ENCODE measurements around the gene ZCWPW1. TPM values are rescaled to one million over a fixed set of nuclear protein-coding genes. Genes with fewer than 3 reads are reported as not detected.

The ZCWPW1 gene
- total and polyA plus RNA-seq, 2 experiments from 2014 or later: 0.59 to 2.7 TPM

DNA sequence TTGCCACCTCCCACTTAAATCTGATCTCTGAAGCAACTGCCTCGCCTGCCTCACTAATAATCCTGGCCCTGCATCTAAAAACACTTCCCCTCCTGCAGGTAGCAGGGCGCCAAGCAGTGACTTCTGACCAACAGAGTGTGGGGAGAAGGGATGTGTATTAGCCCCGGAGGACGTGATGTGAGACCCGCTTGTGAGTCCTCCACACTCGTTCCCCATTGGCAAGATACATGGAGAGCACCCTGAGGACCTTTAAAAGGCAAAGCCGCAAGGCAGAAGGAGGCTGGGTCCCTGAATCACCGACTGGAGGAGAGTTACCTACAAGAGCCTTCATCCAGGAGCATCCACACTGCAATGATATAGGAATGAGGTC, 61.3 kb downstream of the ZCWPW1 start:
- Histone ChIP-seq H3K4me1 (ENCODE audit: insufficient read depth) (peaks cover 13% of the 10 kb centered on the region), H2AFZ (no peak overlapping the region), H3K4me2 (no peak overlapping the region), H3K9me2 (ENCODE audit: insufficient read depth) (no peaks in the 10 kb centered on the region), H3K79me2 (replicated peaks; ENCODE audit: insufficient read depth) (no peaks in the 10 kb centered on the region), H3F3A (replicated peaks; ENCODE audit: low read depth) (0 out of 2 replicates have a peak, but pooled peaks cover 7% of the 10 kb centered on the region), H3K27ac (ENCODE audit: low read depth) (no peak overlapping the region; the same call in 1 of the 2 replicates), H3K4me3 (no peak overlapping the region), H4K20me1 (replicated peaks; ENCODE audit: insufficient read depth) (no peaks in the 10 kb centered on the region; the same call in none of the 2 replicates), H3K36me3 (ENCODE audit: insufficient read depth) (peaks cover 6% of the 10 kb centered on the region), H3K27me3 (ENCODE audit: insufficient read depth) (no peaks in the 10 kb centered on the region)
- H3K9me3 Mint-ChIP-seq: no peaks in the 10 kb centered on the region
- no peak overlapping the region for H3K27ac Mint-ChIP-seq
- DNase-seq (ENCODE audit: low spot score) (no peak), ATAC-seq (no peak)
- H3K36me3 Mint-ChIP-seq (ENCODE audit: low read depth): peaks cover 34% of the 10 kb centered on the region
- H3K27me3 Mint-ChIP-seq (ENCODE audit: insufficient read depth, low read depth, poor library complexity): peaks cover 9% of the 10 kb centered on the region
- no peak for TF ChIP-seq EZH2phosphoT487 (IDR thresholded peaks at IDR 0.05; ENCODE audit: unreplicated experiment)
- TF ChIP-seq NANOG (IDR thresholded peaks at IDR 0.05; ENCODE audit: borderline replicate concordance): no peak
- TF ChIP-seq ZNF331 (CRISPR knock-in tag; IDR thresholded peaks at IDR 0.05; ENCODE audit: low read depth): no peak
- TF ChIP-seq, protein P1, sequence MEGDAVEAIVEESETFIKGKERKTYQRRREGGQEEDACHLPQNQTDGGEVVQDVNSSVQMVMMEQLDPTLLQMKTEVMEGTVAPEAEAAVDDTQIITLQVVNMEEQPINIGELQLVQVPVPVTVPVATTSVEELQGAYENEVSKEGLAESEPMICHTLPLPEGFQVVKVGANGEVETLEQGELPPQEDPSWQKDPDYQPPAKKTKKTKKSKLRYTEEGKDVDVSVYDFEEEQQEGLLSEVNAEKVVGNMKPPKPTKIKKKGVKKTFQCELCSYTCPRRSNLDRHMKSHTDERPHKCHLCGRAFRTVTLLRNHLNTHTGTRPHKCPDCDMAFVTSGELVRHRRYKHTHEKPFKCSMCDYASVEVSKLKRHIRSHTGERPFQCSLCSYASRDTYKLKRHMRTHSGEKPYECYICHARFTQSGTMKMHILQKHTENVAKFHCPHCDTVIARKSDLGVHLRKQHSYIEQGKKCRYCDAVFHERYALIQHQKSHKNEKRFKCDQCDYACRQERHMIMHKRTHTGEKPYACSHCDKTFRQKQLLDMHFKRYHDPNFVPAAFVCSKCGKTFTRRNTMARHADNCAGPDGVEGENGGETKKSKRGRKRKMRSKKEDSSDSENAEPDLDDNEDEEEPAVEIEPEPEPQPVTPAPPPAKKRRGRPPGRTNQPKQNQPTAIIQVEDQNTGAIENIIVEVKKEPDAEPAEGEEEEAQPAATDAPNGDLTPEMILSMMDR (conservative IDR thresholded peaks at IDR 0.05; ENCODE audit: low read depth in 2 of 2): no peak
- no peak for TF ChIP-seq ZNF114 (CRISPR knock-in tag; IDR thresholded peaks at IDR 0.05)
- TF ChIP-seq POLR2AphosphoS5 (IDR thresholded peaks at IDR 0.05; ENCODE audit: low read depth): no peak; the same call in 1 of the 2 replicates
- TF ChIP-seq EZH2 (IDR thresholded peaks at IDR 0.05; ENCODE audit: low read depth, unreplicated experiment): no peak
- TF ChIP-seq STAT1 (IDR thresholded peaks at IDR 0.05; ENCODE audit: unreplicated experiment): no peak
- TF ChIP-seq JUNB (IDR thresholded peaks at IDR 0.05; ENCODE audit: unreplicated experiment): no peak
- TF ChIP-seq, protein P2, sequence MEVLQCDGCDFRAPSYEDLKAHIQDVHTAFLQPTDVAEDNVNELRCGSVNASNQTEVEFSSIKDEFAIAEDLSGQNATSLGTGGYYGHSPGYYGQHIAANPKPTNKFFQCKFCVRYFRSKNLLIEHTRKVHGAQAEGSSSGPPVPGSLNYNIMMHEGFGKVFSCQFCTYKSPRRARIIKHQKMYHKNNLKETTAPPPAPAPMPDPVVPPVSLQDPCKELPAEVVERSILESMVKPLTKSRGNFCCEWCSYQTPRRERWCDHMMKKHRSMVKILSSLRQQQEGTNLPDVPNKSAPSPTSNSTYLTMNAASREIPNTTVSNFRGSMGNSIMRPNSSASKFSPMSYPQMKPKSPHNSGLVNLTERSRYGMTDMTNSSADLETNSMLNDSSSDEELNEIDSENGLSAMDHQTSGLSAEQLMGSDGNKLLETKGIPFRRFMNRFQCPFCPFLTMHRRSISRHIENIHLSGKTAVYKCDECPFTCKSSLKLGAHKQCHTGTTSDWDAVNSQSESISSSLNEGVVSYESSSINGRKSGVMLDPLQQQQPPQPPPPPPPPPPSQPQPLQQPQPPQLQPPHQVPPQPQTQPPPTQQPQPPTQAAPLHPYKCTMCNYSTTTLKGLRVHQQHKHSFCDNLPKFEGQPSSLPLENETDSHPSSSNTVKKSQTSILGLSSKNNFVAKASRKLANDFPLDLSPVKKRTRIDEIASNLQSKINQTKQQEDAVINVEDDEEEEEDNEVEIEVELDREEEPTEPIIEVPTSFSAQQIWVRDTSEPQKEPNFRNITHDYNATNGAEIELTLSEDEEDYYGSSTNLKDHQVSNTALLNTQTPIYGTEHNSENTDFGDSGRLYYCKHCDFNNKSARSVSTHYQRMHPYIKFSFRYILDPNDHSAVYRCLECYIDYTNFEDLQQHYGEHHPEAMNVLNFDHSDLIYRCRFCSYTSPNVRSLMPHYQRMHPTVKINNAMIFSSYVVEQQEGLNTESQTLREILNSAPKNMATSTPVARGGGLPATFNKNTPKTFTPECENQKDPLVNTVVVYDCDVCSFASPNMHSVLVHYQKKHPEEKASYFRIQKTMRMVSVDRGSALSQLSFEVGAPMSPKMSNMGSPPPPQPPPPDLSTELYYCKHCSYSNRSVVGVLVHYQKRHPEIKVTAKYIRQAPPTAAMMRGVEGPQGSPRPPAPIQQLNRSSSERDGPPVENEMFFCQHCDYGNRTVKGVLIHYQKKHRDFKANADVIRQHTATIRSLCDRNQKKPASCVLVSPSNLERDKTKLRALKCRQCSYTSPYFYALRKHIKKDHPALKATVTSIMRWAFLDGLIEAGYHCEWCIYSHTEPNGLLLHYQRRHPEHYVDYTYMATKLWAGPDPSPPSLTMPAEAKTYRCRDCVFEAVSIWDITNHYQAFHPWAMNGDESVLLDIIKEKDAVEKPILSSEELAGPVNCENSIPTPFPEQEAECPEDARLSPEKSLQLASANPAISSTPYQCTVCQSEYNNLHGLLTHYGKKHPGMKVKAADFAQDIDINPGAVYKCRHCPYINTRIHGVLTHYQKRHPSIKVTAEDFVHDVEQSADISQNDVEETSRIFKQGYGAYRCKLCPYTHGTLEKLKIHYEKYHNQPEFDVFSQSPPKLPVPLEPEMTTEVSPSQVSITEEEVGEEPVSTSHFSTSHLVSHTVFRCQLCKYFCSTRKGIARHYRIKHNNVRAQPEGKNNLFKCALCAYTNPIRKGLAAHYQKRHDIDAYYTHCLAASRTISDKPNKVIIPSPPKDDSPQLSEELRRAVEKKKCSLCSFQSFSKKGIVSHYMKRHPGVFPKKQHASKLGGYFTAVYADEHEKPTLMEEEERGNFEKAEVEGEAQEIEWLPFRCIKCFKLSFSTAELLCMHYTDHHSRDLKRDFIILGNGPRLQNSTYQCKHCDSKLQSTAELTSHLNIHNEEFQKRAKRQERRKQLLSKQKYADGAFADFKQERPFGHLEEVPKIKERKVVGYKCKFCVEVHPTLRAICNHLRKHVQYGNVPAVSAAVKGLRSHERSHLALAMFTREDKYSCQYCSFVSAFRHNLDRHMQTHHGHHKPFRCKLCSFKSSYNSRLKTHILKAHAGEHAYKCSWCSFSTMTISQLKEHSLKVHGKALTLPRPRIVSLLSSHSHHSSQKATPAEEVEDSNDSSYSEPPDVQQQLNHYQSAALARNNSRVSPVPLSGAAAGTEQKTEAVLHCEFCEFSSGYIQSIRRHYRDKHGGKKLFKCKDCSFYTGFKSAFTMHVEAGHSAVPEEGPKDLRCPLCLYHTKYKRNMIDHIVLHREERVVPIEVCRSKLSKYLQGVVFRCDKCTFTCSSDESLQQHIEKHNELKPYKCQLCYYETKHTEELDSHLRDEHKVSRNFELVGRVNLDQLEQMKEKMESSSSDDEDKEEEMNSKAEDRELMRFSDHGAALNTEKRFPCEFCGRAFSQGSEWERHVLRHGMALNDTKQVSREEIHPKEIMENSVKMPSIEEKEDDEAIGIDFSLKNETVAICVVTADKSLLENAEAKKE (CRISPR knock-in tag; IDR thresholded peaks at IDR 0.05): no peak
- TF ChIP-seq CREB1 (CRISPR knock-in tag; IDR thresholded peaks at IDR 0.05; ENCODE audit: low read depth): no peak
- TF ChIP-seq, protein P3, sequence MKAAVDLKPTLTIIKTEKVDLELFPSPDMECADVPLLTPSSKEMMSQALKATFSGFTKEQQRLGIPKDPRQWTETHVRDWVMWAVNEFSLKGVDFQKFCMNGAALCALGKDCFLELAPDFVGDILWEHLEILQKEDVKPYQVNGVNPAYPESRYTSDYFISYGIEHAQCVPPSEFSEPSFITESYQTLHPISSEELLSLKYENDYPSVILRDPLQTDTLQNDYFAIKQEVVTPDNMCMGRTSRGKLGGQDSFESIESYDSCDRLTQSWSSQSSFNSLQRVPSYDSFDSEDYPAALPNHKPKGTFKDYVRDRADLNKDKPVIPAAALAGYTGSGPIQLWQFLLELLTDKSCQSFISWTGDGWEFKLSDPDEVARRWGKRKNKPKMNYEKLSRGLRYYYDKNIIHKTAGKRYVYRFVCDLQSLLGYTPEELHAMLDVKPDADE (IDR thresholded peaks at IDR 0.05): no peak
- TF ChIP-seq, protein P4, sequence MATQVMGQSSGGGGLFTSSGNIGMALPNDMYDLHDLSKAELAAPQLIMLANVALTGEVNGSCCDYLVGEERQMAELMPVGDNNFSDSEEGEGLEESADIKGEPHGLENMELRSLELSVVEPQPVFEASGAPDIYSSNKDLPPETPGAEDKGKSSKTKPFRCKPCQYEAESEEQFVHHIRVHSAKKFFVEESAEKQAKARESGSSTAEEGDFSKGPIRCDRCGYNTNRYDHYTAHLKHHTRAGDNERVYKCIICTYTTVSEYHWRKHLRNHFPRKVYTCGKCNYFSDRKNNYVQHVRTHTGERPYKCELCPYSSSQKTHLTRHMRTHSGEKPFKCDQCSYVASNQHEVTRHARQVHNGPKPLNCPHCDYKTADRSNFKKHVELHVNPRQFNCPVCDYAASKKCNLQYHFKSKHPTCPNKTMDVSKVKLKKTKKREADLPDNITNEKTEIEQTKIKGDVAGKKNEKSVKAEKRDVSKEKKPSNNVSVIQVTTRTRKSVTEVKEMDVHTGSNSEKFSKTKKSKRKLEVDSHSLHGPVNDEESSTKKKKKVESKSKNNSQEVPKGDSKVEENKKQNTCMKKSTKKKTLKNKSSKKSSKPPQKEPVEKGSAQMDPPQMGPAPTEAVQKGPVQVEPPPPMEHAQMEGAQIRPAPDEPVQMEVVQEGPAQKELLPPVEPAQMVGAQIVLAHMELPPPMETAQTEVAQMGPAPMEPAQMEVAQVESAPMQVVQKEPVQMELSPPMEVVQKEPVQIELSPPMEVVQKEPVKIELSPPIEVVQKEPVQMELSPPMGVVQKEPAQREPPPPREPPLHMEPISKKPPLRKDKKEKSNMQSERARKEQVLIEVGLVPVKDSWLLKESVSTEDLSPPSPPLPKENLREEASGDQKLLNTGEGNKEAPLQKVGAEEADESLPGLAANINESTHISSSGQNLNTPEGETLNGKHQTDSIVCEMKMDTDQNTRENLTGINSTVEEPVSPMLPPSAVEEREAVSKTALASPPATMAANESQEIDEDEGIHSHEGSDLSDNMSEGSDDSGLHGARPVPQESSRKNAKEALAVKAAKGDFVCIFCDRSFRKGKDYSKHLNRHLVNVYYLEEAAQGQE (IDR thresholded peaks at IDR 0.05; ENCODE audit: unreplicated experiment): no peak
- H3K4me3 Mint-ChIP-seq: no peak overlapping the region
- H3K4me1 Mint-ChIP-seq: peaks cover 34% of the 10 kb centered on the region

All from GM23338 (cell line).